OCI-LY1 (cell line): Measurements from ENCODE around the gene SPRN.
"Not testable (repeated sequence)": the region's sequence is repeated elsewhere in the genome, so short reads cannot be mapped to it uniquely, and the experiment has no call there.

ENCODE experiments used
- H2AFZ ChIP-seq: fragments of 200-600 bp; sonication (generic), shearing (Covaris generic); 2 replicates; pipeline ENCODE4 v1.6.0; 2014; ENCODE audit warnings: antibody characterized with exemption, mild to moderate bottlenecking, low read length
- H3F3A ChIP-seq: fragments of 200-600 bp; sonication (generic), shearing (Covaris generic); 2 replicates; pipeline ENCODE4 v1.6.0; 2014; ENCODE audit warnings: mild to moderate bottlenecking, antibody characterized with exemption, low read length, moderate library complexity; ENCODE audit not compliant: insufficient read depth
- H3K27ac ChIP-seq: fragments of 200-600 bp; sonication (generic); 2 replicates; pipeline ENCODE4 v1.5.1; 2014; ENCODE audit warnings: low read length, mixed run types, mild to moderate bottlenecking, low read depth; ENCODE audit not compliant: poor library complexity, severe bottlenecking
- H3K27me3 ChIP-seq: fragments of 200-600 bp; sonication (generic); 2 replicates; pipeline ENCODE4 v1.6.0; 2014; ENCODE audit warnings: antibody characterized with exemption, mild to moderate bottlenecking, low read length, moderate library complexity; ENCODE audit not compliant: insufficient read depth
- H3K36me3 ChIP-seq: fragments of 200-600 bp; sonication (generic); 2 replicates; pipeline ENCODE4 v1.6.1; 2014; ENCODE audit warnings: mild to moderate bottlenecking, antibody characterized with exemption, low read length, moderate library complexity, mixed read lengths; ENCODE audit not compliant: insufficient read depth
- H3K4me1 ChIP-seq: fragments of 200-600 bp; sonication (generic); 2 replicates; pipeline ENCODE4 v1.5.1; 2014; ENCODE audit warnings: mild to moderate bottlenecking, low read length, moderate library complexity; ENCODE audit not compliant: insufficient read depth, severe bottlenecking
- H3K4me2 ChIP-seq: fragments of 200-600 bp; sonication (generic), shearing (Covaris generic); 2 replicates; pipeline ENCODE4 v1.6.1; 2014; ENCODE audit warnings: low read length
- H3K4me3 ChIP-seq: fragments of 200-600 bp; sonication (generic); 2 replicates; pipeline ENCODE4 v1.5.1; 2014; ENCODE audit warnings: low read length, low read depth, mild to moderate bottlenecking, mixed read lengths; ENCODE audit not compliant: poor library complexity, severe bottlenecking
- H3K79me2 ChIP-seq: fragments of 200-600 bp; shearing (Covaris generic); 2 replicates; pipeline ENCODE4 v1.6.1; 2016; ENCODE audit warnings: mixed run types, low read length, mixed read lengths; ENCODE audit not compliant: insufficient read depth
- H3K9ac ChIP-seq: fragments of 200-600 bp; sonication (generic), shearing (Covaris generic); 2 replicates; pipeline ENCODE4 v1.6.1; 2014; ENCODE audit warnings: mild to moderate bottlenecking, low read length, mixed read lengths
- H3K9me2 ChIP-seq: fragments of 200-600 bp; sonication (generic), shearing (Covaris generic); 2 replicates; pipeline ENCODE4 v1.6.1; 2014; ENCODE audit warnings: low read depth, mild to moderate bottlenecking, low read length, mixed read lengths
- H3K9me3 ChIP-seq: fragments of 200-600 bp; shearing (Covaris generic); 2 replicates; pipeline ENCODE4 v1.6.1; 2014; ENCODE audit warnings: low read length, mixed read lengths
- H4K20me1 ChIP-seq: fragments of 200-600 bp; sonication (generic), shearing (Covaris generic); 2 replicates; pipeline ENCODE4 v1.6.0; 2016; ENCODE audit warnings: mild to moderate bottlenecking, low read length; ENCODE audit not compliant: insufficient read depth
- EZH2 ChIP-seq: fragments of 200-600 bp; sonication (generic), shearing (Covaris generic); IDR thresholded peaks from 2 replicates; pipeline ENCODE4 v1.8.0; 2017; ENCODE audit warnings: borderline replicate concordance, mixed run types, mild to moderate bottlenecking, antibody characterized with exemption, low read length, moderate library complexity, mixed read lengths
- TF ChIP-seq, protein P1 (sequence below): fragments of 200-600 bp; sonication (generic), shearing (Covaris generic); IDR thresholded peaks from 2 replicates; pipeline ENCODE4 v1.5.1; 2017; ENCODE audit warnings: mild to moderate bottlenecking, antibody characterized with exemption, low read length, moderate library complexity, mixed read lengths

The SPRN gene

DNA sequence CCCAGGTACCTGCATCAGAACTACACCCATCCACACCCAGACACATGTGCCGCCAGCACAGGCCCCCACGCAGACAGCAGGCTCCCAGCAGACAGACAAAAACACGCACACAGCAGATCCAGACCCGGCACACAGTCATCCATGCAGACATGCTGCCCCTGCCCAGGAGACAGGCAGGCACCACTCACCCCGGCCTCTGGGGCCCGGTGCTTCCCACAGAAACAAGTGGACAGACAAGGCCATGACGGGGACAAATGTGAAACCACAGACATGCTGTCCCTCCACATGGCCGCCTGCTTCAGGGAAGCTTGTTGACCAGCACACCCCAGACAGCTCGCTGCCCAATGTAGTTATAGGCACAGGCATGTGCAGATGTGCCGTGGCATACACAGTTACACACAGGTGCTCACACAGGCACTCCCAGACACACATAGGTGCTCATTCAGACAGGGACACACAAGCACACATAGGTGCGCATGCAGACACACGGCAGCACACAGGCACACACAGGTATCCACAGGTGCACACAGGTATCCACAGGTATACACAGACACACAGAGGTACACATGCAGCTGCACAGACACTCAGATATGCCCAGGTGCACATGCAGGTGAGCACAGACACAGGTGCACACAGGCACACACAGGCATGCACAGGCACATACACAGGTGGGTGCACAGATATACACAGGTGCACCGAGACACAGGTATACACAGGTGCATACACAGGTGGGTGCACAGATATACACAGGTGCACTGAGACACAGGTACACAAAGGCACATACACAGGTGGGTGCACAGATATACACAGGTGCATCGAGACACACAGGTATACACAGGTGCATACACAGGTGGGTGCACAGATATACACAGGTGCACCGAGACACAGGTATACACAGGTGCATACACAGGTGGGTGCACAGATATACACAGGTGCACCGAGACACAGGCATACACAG is 18.8 kb upstream of the SPRN start:
- no peaks in the 10 kb centered on the region for H4K20me1 ChIP-seq
- H3K9ac ChIP-seq = no peak overlapping the region
- no peaks in the 10 kb centered on the region for H3F3A ChIP-seq
- no peaks in the 10 kb centered on the region for H3K79me2 ChIP-seq
- H3K36me3 ChIP-seq = no peaks in the 10 kb centered on the region
- H3K9me2 ChIP-seq = no peaks in the 10 kb centered on the region
- no peak overlapping the region for H3K4me3 ChIP-seq
- no peaks in the 10 kb centered on the region for H3K27me3 ChIP-seq
- no peak overlapping the region for H3K27ac ChIP-seq
- no peak overlapping the region for H3K4me2 ChIP-seq
- H2AFZ ChIP-seq = no peak overlapping the region
- TF ChIP-seq EZH2 = no peak
- TF ChIP-seq, protein P1, sequence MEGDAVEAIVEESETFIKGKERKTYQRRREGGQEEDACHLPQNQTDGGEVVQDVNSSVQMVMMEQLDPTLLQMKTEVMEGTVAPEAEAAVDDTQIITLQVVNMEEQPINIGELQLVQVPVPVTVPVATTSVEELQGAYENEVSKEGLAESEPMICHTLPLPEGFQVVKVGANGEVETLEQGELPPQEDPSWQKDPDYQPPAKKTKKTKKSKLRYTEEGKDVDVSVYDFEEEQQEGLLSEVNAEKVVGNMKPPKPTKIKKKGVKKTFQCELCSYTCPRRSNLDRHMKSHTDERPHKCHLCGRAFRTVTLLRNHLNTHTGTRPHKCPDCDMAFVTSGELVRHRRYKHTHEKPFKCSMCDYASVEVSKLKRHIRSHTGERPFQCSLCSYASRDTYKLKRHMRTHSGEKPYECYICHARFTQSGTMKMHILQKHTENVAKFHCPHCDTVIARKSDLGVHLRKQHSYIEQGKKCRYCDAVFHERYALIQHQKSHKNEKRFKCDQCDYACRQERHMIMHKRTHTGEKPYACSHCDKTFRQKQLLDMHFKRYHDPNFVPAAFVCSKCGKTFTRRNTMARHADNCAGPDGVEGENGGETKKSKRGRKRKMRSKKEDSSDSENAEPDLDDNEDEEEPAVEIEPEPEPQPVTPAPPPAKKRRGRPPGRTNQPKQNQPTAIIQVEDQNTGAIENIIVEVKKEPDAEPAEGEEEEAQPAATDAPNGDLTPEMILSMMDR = no peak
- no peaks in the 10 kb centered on the region for H3K4me1 ChIP-seq
- peaks cover 11% of the 10 kb centered on the region for H3K9me3 ChIP-seq

DNA sequence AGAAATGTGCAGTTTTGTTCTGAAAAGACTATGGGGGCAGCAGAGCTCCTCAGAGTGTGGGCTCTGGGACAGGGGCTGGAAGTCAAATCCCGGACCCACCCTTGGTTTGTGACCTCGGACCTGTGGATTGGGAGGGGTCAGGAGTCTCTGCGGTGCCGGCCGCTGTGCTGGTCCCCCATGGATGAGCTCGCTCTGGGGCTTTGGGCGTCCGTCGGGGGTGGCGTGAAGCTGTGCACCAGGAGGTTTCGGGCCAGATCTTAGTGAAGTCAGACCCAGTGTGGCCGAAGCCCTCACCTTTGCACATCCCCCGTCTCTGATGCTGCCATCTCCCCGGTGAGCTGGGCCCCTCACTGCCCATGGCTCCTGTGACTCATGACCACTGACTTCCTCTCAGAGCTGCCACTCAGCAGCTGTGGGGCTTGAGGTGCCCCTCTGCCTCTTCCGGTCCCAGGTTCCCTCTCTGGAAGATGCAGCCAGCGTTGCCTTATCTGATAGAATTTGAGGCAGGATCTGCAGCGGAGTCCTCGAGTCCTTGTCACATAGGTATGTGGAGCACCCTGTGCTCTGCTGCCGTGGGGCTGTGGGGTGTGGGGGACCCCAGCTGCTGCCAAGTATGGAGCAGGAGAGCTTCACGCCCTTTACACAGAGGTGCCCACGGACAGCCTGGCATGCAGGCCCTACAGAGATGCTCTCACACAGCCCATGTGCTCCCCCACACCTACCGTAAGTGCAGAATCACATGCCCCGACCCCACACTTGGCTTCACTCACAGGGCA is 18.0 kb upstream of the SPRN start:
- Histone ChIP-seq H3K9me3 (0 out of 2 replicates have a peak, but pooled peaks cover 5% of the 10 kb centered on the region), H3K4me3 (no peak overlapping the region), H3K4me2 (no peak overlapping the region), H3K9ac (no peak overlapping the region), H3K27ac (no peak overlapping the region), H3K79me2 (no peaks in the 10 kb centered on the region), H3K4me1 (no peaks in the 10 kb centered on the region), H4K20me1 (no peaks in the 10 kb centered on the region), H3K9me2 (no peaks in the 10 kb centered on the region), H3K27me3 (no peaks in the 10 kb centered on the region), H2AFZ (no peak overlapping the region), H3F3A (no peaks in the 10 kb centered on the region), H3K36me3 (no peaks in the 10 kb centered on the region)
- no peak for TF ChIP-seq EZH2
- TF ChIP-seq, protein P1 = no peak

DNA sequence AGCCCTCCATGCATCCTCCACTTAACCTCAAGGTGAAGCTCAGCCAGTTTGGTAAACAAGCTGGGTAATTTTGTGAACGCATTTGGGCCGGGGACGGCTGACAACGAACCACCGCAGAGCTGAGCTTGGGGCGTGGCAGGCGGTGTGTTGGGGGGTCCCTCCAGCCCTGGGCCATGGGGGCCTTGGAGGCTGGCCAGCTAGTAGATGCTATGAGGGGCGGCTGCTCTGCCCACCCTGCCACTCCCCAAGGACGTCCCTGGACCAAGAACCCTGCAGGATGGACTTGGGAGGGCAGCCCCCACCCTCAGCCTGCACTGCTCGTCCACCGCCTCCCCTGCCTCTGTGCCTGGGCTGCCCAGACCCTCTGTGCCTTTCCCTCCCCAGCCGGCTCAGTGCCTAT is 17.4 kb upstream of the SPRN start:
- Histone ChIP-seq H3F3A (no peaks in the 10 kb centered on the region), H3K9me3 (0 out of 2 replicates have a peak, but pooled peaks cover 2% of the 10 kb centered on the region), H3K4me3 (no peak overlapping the region), H4K20me1 (no peaks in the 10 kb centered on the region), H3K4me1 (no peaks in the 10 kb centered on the region), H3K27ac (no peak overlapping the region), H3K9me2 (no peaks in the 10 kb centered on the region), H3K4me2 (no peak overlapping the region), H3K27me3 (no peaks in the 10 kb centered on the region), H3K9ac (no peak overlapping the region), H2AFZ (no peak overlapping the region), H3K36me3 (no peaks in the 10 kb centered on the region), H3K79me2 (no peaks in the 10 kb centered on the region)
- TF ChIP-seq EZH2 = no peak

DNA sequence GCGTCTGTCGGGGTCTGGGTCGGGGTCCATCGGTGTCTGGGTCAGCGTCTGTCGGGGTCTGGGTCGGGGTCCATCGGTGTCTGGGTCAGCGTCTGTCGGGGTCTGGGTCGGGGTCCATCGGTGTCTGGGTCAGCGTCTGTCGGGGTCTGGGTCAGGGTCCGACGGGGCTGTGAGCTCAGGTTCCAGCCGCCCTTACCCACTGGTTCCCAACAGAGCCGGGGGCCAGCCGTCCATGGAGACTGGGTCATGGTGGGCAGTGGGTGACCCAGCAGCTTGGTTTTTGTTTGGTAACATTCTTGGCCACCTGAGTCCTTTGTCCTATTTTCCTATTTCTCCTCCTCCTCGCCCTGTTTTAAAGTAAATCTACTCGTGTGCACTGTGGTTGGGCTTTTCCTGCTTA is 16.9 kb upstream of the SPRN start:
- H3K4me1 ChIP-seq, H3K4me2 ChIP-seq, H3K9ac ChIP-seq: not testable (repeated sequence)

More for the DNA sequence above, 16.9 kb upstream of the SPRN start:
- not testable (repeated sequence) for H3K9me3 ChIP-seq, H3K36me3 ChIP-seq, H3K9me2 ChIP-seq, H3K27me3 ChIP-seq, H3K79me2 ChIP-seq, H2AFZ ChIP-seq, H4K20me1 ChIP-seq, H3K27ac ChIP-seq, H3F3A ChIP-seq, H3K4me3 ChIP-seq
